HG03103 (cell line): ENCODE results near the gene TRAM2.
"Not testable (repeated sequence)": the region's sequence is repeated elsewhere in the genome, so short reads cannot be mapped to it uniquely, and the experiment has no call there.

Source experiments
- ATAC-seq: cut with Tn5 transposase; IDR thresholded peaks from one replicate; pipeline ENCODE4 v1.9.1; 2021; ENCODE audit warnings: low read depth; ENCODE audit not compliant: unreplicated experiment

The TRAM2 gene

GRCh38 chr6:52497652-52498408, 79.0 kb downstream of the TRAM2 start:
- peak; percentile 78 for ATAC-seq

GRCh38 chr6:52496631-52497030, 80.2 kb downstream of the TRAM2 start:
- ATAC-seq, result no peak

GRCh38 chr6:52495922-52496321, 80.9 kb downstream of the TRAM2 start:
- no peak for ATAC-seq

- no peak for ATAC-seq
Measured at GRCh38 chr6:52494298-52495072, 82.4 kb downstream of the TRAM2 start.

GRCh38 chr6:52493669-52494068, 83.2 kb downstream of the TRAM2 start:
- ATAC-seq, result no peak

GRCh38 chr6:52491203-52492069, 85.4 kb downstream of the TRAM2 start:
- ATAC-seq, result peak; percentile 54

- no peak for ATAC-seq
Measured at GRCh38 chr6:52489881-52490280, 87.0 kb downstream of the TRAM2 start.

GRCh38 chr6:52483671-52484003, 93.2 kb downstream of the TRAM2 start:
- no peak for ATAC-seq

GRCh38 chr6:52482903-52483670, 93.8 kb downstream of the TRAM2 start:
- no peak for ATAC-seq

GRCh38 chr6:52475307-52475706, 101.6 kb downstream of the TRAM2 start:
- ATAC-seq, result no peak

GRCh38 chr6:52474173-52474572, 102.7 kb downstream of the TRAM2 start:
- no peak for ATAC-seq

GRCh38 chr6:52461194-52461593, 115.7 kb downstream of the TRAM2 start:
- not testable (repeated sequence) for ATAC-seq

GRCh38 chr6:52457096-52457495, 119.8 kb downstream of the TRAM2 start:
- no peak for ATAC-seq

- no peak for ATAC-seq
Measured at GRCh38 chr6:52454556-52454955, 122.3 kb downstream of the TRAM2 start.
